Pancreas (tissue), 10 donors: Measurements from ENCODE around the gene KRTAP10-2. TPM values are rescaled to one million over a fixed set of nuclear protein-coding genes. Genes with fewer than 3 reads are reported as not detected.

Experiments
- ATAC-seq, 4 donors: fragments of 200-7000 bp; cut with Tn5 transposase; one replicate each; pipeline versions ENCODE4 v1.8.0 to v1.9.1; 2020; ENCODE audit warnings: mild to moderate bottlenecking in 4 of 4, moderate library complexity in 4 of 4
- DNase-seq, 6 donors: peaks; one replicate each; pipeline ENCODE4 v3.0.0-alpha.2; 2020
- FAIRE-seq: peaks from 2 replicates; lab custom pipeline; 2012; peaks lifted over from hg19 to GRCh38; lab: Jason Lieb, UNC
- H3K27ac ChIP-seq, 4 donors: fragments of 200-600 bp; sonication (generic); 1 replicate in 3 of 4; 2 replicates in 1 of 4; pipeline versions ENCODE4 v1.5.0 to v1.8.0; 2020
- H3K27me3 ChIP-seq, 4 donors: fragments of 200-600 bp; one replicate each; pipeline ENCODE4 v1.8.0; 2021
- H3K36me3 ChIP-seq, 3 donors: fragments of 200-600 bp; sonication (generic) in 1 of 3; one replicate each; pipeline versions ENCODE4 v1.5.0 to v1.8.0; 2020 to 2021
- H3K4me1 ChIP-seq, 3 donors: fragments of 200-600 bp; one replicate each; pipeline ENCODE4 v1.8.0; 2021
- H3K4me3 ChIP-seq, 4 donors: fragments of 200-600 bp; sonication (generic) in 2 of 4; one replicate each; pipeline versions ENCODE4 v1.5.0 to v1.8.0; 2020 to 2021
- H3K9me3 ChIP-seq, 4 donors: fragments of 200-600 bp; one replicate each; pipeline ENCODE4 v1.8.0; 2021
- CTCF ChIP-seq, 4 donors: fragments of 200-600 bp; sonication (generic) in 3 of 4; IDR thresholded peaks; one replicate each; pipeline versions ENCODE4 v1.5.0 to v1.8.0; 2021; ENCODE audit warnings: antibody characterized with exemption in 4 of 4
- WGBS, 2 donors: extraction: QIAGEN DNeasy Blood & Tissue Kit; methylation state at CpG; one replicate each; pipeline ENCODE4 v1.1.7; 2013; 5-methylcytosine and 5-hydroxymethylcytosine counted together
- intact Hi-C, 3 donors: fragments of 100-400 bp; cut with DNase I; formaldehyde crosslinking; loops; one replicate each; pipeline versions ENCODE4 v1.11.1 to v1.14.2; 2022
- polyA plus RNA-seq, 2 donors: library from polyadenylated mRNA; stranded (reverse); fragments of 200-250 nt; gene quantifications; one replicate each; pipeline ENCODE4 v1.2.3, GENCODE V29; 2013
- total RNA-seq, 6 donors: library from RNA; stranded (reverse); fragmentation: NEBNext Ultra II Directional in 4 of 6; extraction: Animal tissue kit (Norgen Biotek cat#: 25700) in 4 of 6; gene quantifications; one replicate each; pipeline versions ENCODE4 v1.2.1 to v1.2.4, GENCODE V29; 2021 to 2023
- donor health status: healthy with polysubstance abuse.
- donor health status: DM: no; HTN: no; CAD: no; lungs with moderate emphysema.
- donor health status: DM: no; HTN: no; CAD: no.
- donor health status: control.
- donor health status: control.
- donor health status: Bipolar disorder and iron deficiency.
- donor health status: DM: yes; HTN: yes; CAD: no.
- donor health status: DM: no; HTN: no; CAD: no.
- donor health status: DM: no; HTN: no; CAD: no.
- donor health status: DM: yes; HTN: yes; CAD: no.

Gene KRTAP10-2
- total and polyA plus RNA-seq, 8 donors: not detected

DNA sequence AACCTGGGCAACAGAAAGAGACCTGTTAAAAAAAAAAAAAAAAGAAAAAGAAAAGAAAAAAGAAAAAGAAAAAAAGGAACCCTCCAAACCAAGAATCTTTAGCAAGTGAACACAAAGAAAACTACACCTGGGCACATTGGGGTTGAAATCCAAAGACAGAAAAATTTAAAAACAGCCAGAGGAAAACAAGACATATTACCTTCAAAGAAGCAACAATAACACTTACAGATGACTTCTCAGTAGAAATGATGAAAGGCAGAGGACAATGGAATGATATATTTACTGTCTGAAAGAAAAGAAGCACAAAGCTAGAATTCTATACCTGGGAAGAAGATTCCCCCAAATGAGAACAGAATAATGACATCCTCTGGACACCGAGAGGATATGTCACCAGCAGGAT, 8.6 kb downstream of the KRTAP10-2 start:
- intact Hi-C loops: no loop called here
- no peaks in the 10 kb centered on the region for H3K9me3 ChIP-seq
- no peaks in the 10 kb centered on the region for H3K36me3 ChIP-seq
- DNase-seq (no peak), ATAC-seq (no peak), FAIRE-seq (no peak)
- no peaks in the 10 kb centered on the region for H3K27me3 ChIP-seq
- H3K4me1 ChIP-seq: no peaks in the 10 kb centered on the region
- TF ChIP-seq CTCF (IDR thresholded peaks at IDR 0.05): no peak
- WGBS, 2 donors: 65 to 75% methylated on average over 1 of the region's 1 CpG
- no peak overlapping the region for H3K4me3 ChIP-seq
- H3K27ac ChIP-seq: no peak overlapping the region

DNA sequence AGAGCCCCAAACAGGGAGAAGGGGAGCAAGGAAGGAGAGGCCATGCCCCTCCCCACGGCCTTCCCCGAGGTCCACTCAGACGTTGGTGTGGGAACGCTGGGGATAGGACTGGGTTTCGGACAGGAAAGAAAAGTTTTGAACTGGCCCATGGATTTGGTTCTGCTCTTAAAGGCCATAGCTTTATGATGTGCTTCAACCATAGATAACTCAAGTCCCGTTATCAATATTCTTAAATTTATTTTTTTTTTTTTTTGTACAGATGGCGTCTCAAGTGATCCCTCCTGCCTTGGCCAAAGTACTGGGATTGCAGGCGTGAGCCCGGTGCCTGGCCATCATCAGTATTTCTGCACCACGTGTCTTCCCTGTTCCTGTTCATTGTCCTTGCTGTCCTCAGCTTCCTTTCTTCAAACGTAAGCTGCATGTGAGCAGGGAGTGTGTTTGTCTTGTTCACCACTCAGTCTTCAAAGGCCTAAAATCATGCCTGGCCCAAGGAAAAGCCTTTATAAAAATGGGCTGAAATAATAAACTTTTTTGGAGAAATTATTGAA, 10.5 kb downstream of the KRTAP10-2 start:
- Histone ChIP-seq H3K9me3 (no peaks in the 10 kb centered on the region), H3K36me3 (no peaks in the 10 kb centered on the region), H3K4me1 (no peaks in the 10 kb centered on the region), H3K27me3 (no peaks in the 10 kb centered on the region), H3K4me3 (no peak overlapping the region), H3K27ac (no peak overlapping the region)
- WGBS, 2 donors: 65 to 74% methylated on average over 11 of the region's 11 CpGs
- FAIRE-seq: no peak
- intact Hi-C loops: no loop called here
- no peak for ATAC-seq
- TF ChIP-seq CTCF (IDR thresholded peaks at IDR 0.05): no peak
- DNase-seq: no peak

- TF ChIP-seq CTCF (IDR thresholded peaks at IDR 0.05): no peak
Observed at GRCh38 chr21:44539991-44540666, 11.2 kb downstream of the KRTAP10-2 start, which contains the start of gene KRTAP10-1. TSS of gene KRTAP10-1 (minus strand) at chr21:44540195. CDS start at chr21:44540150, 45 bp downstream.

GRCh38 chr21:44539046-44539445, 12.3 kb downstream of the KRTAP10-2 start:
- Histone ChIP-seq H3K27ac (no peak overlapping the region), H3K4me3 (no peak overlapping the region), H3K4me1 (no peaks in the 10 kb centered on the region), H3K9me3 (no peaks in the 10 kb centered on the region), H3K27me3 (no peaks in the 10 kb centered on the region), H3K36me3 (no peaks in the 10 kb centered on the region)
- ATAC-seq (no peak), DNase-seq (no peak), FAIRE-seq (no peak)
- TF ChIP-seq CTCF (IDR thresholded peaks at IDR 0.05): no peak
- intact Hi-C loops: no loop called here
- 57 to 58% methylated on average over 14 of the region's 14 CpGs for WGBS, 2 donors

More at GRCh38 chr21:44539991-44540666, 11.2 kb downstream of the KRTAP10-2 start, which contains the start of gene KRTAP10-1:
- Histone ChIP-seq H3K27me3 (no peaks in the 10 kb centered on the region), H3K4me1 (no peaks in the 10 kb centered on the region), H3K4me3 (no peak within 1 kb of the TSS), H3K36me3 (no peaks in the 10 kb centered on the region), H3K27ac (no peak within 1 kb of the TSS), H3K9me3 (no peaks in the 10 kb centered on the region)
- WGBS, 2 donors: 57 to 62% methylated on average over 21 of the region's 21 CpGs
- DNase-seq: no peak
- intact Hi-C loops: no loop called here
- no peak for ATAC-seq
- no peak for FAIRE-seq
